Measurements from ENCODE around the gene MCF2L2. TPM values are rescaled to one million over a fixed set of nuclear protein-coding genes. Genes with fewer than 3 reads are reported as not detected.

The MCF2L2 gene
- total RNA-seq, 1 experiment from 2014 or later = 3.9 TPM

- Mint-ChIP-seq H3K4me1 (ENCODE audit: low read depth, unreplicated experiment) (peaks cover 21% of the 10 kb centered on the region), H3K4me3 (ENCODE audit: unreplicated experiment) (no peak overlapping the region), H3K36me3 (ENCODE audit: insufficient read depth, unreplicated experiment) (no peaks in the 10 kb centered on the region), H3K27me3 (ENCODE audit: insufficient read depth, unreplicated experiment) (no peaks in the 10 kb centered on the region), H3K9me3 (ENCODE audit: unreplicated experiment) (no peaks in the 10 kb centered on the region), H3K27ac (ENCODE audit: unreplicated experiment) (no peak overlapping the region)
- Histone ChIP-seq H3K36me3 (ENCODE audit: control insufficient read depth, insufficient read depth, low read length) (no peaks in the 10 kb centered on the region), H3K4me3 (ENCODE audit: low read depth, low read length) (no peak overlapping the region), H3K27me3 (replicated peaks; ENCODE audit: control insufficient read depth, insufficient read depth, low read length) (no peaks in the 10 kb centered on the region), H3K9me3 (no peaks in the 10 kb centered on the region), H3K4me1 (peaks cover 4% of the 10 kb centered on the region; the same call in 1 of the 2 replicates)
- BruUV-seq (replicated peaks) = no TSS peak
- no peak for TF ChIP-seq CTCF (IDR thresholded peaks at IDR 0.05; ENCODE audit: insufficient read depth in 1 of 2, low read depth in 1 of 2, low read length in 1 of 2, severe bottlenecking in 1 of 2, unreplicated experiment in 1 of 2)
- ChIA-PET POLR2A (no interaction called here), CTCF (no interaction called here)
- intact Hi-C loops (cut with micrococcal nuclease; ENCODE audit: unreplicated experiment) = no loop called here
- no peak for DNase-seq
Measured at GRCh38 chr3:183353421-183353820, 75.0 kb downstream of the MCF2L2 start.

DNA sequence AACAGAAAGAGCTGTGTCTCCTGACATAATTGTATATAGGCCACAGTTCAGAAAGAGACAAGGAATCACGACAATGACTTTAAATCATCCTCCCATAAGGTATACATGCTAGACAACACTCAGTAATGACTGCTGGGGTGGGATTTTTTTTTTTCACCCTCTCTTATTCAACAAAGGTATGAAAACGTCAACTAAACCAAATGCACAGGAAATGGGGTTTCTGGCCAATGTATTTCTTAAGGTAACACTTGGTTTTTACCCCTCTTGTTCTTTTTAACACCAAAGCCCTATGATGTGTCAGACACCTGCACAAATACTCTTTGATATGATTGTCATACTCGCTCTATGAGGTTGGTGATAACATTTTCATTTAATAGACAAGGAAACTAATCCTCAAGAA, 78.3 kb downstream of the MCF2L2 start:
- Mint-ChIP-seq H3K9me3 (ENCODE audit: unreplicated experiment) (no peaks in the 10 kb centered on the region), H3K4me3 (ENCODE audit: unreplicated experiment) (no peak overlapping the region), H3K4me1 (ENCODE audit: low read depth, unreplicated experiment) (peaks cover 8% of the 10 kb centered on the region), H3K27me3 (ENCODE audit: insufficient read depth, unreplicated experiment) (no peaks in the 10 kb centered on the region), H3K36me3 (ENCODE audit: insufficient read depth, unreplicated experiment) (no peaks in the 10 kb centered on the region), H3K27ac (ENCODE audit: unreplicated experiment) (no peak overlapping the region)
- Histone ChIP-seq H3K4me1 (peaks cover 4% of the 10 kb centered on the region; the same call in 1 of the 2 replicates), H3K27me3 (replicated peaks; ENCODE audit: control insufficient read depth, insufficient read depth, low read length) (no peaks in the 10 kb centered on the region), H3K36me3 (ENCODE audit: control insufficient read depth, insufficient read depth, low read length) (no peaks in the 10 kb centered on the region), H3K4me3 (ENCODE audit: low read depth, low read length) (no peak overlapping the region), H3K9me3 (no peaks in the 10 kb centered on the region)
- DNase-seq = no peak
- CTCF ChIA-PET = interaction anchor here (0.7 kb wide), 1 partner anchor 507 kb away, joined by 4 read pairs; no protein-coding TSS in a partner anchor
- TF ChIP-seq CTCF (IDR thresholded peaks at IDR 0.05; ENCODE audit: insufficient read depth in 1 of 2, low read depth in 1 of 2, low read length in 1 of 2, severe bottlenecking in 1 of 2, unreplicated experiment in 1 of 2) = no peak
- POLR2A ChIA-PET = no interaction called here
- intact Hi-C loops (cut with micrococcal nuclease; ENCODE audit: unreplicated experiment) = no loop called here
- no TSS peak for BruUV-seq (replicated peaks)

GRCh38 chr3:183349421-183350157, 78.8 kb downstream of the MCF2L2 start:
- no peaks in the 10 kb centered on the region for H3K9me3 ChIP-seq
- no peaks in the 10 kb centered on the region for H3K36me3 ChIP-seq (ENCODE audit: control insufficient read depth, insufficient read depth, low read length)
- TF ChIP-seq CTCF (IDR thresholded peaks at IDR 0.05; ENCODE audit: insufficient read depth in 1 of 2, low read depth in 1 of 2, low read length in 1 of 2, severe bottlenecking in 1 of 2, unreplicated experiment in 1 of 2) = no peak
- no peak for DNase-seq
- CTCF ChIA-PET = no interaction called here
- Mint-ChIP-seq H3K4me1 (ENCODE audit: low read depth, unreplicated experiment) (peaks cover 8% of the 10 kb centered on the region), H3K27ac (ENCODE audit: unreplicated experiment) (no peak overlapping the region), H3K4me3 (ENCODE audit: unreplicated experiment) (no peak overlapping the region), H3K27me3 (ENCODE audit: insufficient read depth, unreplicated experiment) (no peaks in the 10 kb centered on the region), H3K36me3 (ENCODE audit: insufficient read depth, unreplicated experiment) (no peaks in the 10 kb centered on the region), H3K9me3 (ENCODE audit: unreplicated experiment) (no peaks in the 10 kb centered on the region)
- no TSS peak for BruUV-seq (replicated peaks)
- H3K4me1 ChIP-seq = peaks cover 2% of the 10 kb centered on the region; the same call in 1 of the 2 replicates
- H3K4me3 ChIP-seq (ENCODE audit: low read depth, low read length) = no peak overlapping the region
- intact Hi-C loops (cut with micrococcal nuclease; ENCODE audit: unreplicated experiment) = no loop called here
- POLR2A ChIA-PET = no interaction called here
- H3K27me3 ChIP-seq (replicated peaks; ENCODE audit: control insufficient read depth, insufficient read depth, low read length) = no peaks in the 10 kb centered on the region

Measured in Caco-2 (cell line).